H1 (cell line): ENCODE data around the gene TECR. TPM values are rescaled to one million over a fixed set of nuclear protein-coding genes. Genes with fewer than 3 reads are reported as not detected.

Experiments
- CTCF ChIA-PET: fragments of 300-600 bp; sonication (Branson Sonifier 250); formaldehyde crosslinking; loops from one replicate; lab custom pipeline; 2021; ENCODE audit not compliant: partially characterized antibody; lab: Charles Lee
- POLR2A ChIA-PET: fragments of 300-600 bp; sonication (Branson Sonifier 250); formaldehyde crosslinking; loops from one replicate; lab custom pipeline; 2021; ENCODE audit warnings: inconsistent platforms; ENCODE audit not compliant: partially characterized antibody; lab: Charles Lee
- DNase-seq, 2 experiments: peaks; one replicate each; pipeline versions ENCODE4 v3.0.0 to v3.0.0-alpha.2; 2010 to 2022; ENCODE audit warnings: low spot score in 2 of 2, low read depth in 1 of 2, mixed read lengths in 1 of 2
- FAIRE-seq: peaks from 2 replicates; lab custom pipeline; 2011; peaks lifted over from hg19 to GRCh38; lab: Jason Lieb, UNC
- H2AFZ ChIP-seq: 2 replicates; pipeline ENCODE4 v1.8.1; 2012; ENCODE audit warnings: low read length, inconsistent platforms
- H2AK5ac ChIP-seq: 2 replicates; pipeline ENCODE4 v1.6.1; 2013; ENCODE audit warnings: low read depth, low read length
- H2BK120ac ChIP-seq: replicated peaks from 2 replicates; pipeline ENCODE3; 2013; ENCODE audit warnings: low read depth, low read length, inconsistent platforms
- H2BK12ac ChIP-seq: 2 replicates; pipeline ENCODE4 v1.6.1; 2013; ENCODE audit warnings: low read depth, low read length
- H2BK15ac ChIP-seq: 2 replicates; pipeline ENCODE4 v1.6.1; 2013; ENCODE audit warnings: low read length
- H2BK20ac ChIP-seq: 2 replicates; pipeline ENCODE4 v1.6.1; 2013; ENCODE audit warnings: low read length
- H2BK5ac ChIP-seq: 2 replicates; pipeline ENCODE4 v1.6.1; 2013; ENCODE audit warnings: low read depth, low read length
- H3K14ac ChIP-seq: 2 replicates; pipeline ENCODE4 v1.6.1; 2013; ENCODE audit warnings: inconsistent platforms; ENCODE audit not compliant: insufficient read length
- H3K18ac ChIP-seq: 2 replicates; pipeline ENCODE4 v1.6.1; 2013; ENCODE audit warnings: low read length; ENCODE audit errors: extremely low read depth
- H3K23ac ChIP-seq: 2 replicates; pipeline ENCODE4 v1.6.1; 2013; ENCODE audit warnings: inconsistent platforms; ENCODE audit not compliant: insufficient read length
- H3K23me2 ChIP-seq: 2 replicates; pipeline ENCODE4 v1.6.1; 2013; ENCODE audit warnings: low read depth, low read length
- H3K27ac ChIP-seq: 2 replicates; pipeline ENCODE4 v1.6.1; 2011; ENCODE audit warnings: low read depth, low read length, inconsistent platforms
- H3K27me3 ChIP-seq, 4 experiments: replicated peaks in 1 of 4; 1 replicate in 1 of 4; 2 replicates in 3 of 4; pipeline versions ENCODE4 v1.6.1 to v1.8.1; 2011 to 2013; ENCODE audit warnings: low read length in 3 of 4, mild to moderate bottlenecking in 3 of 4, inconsistent platforms in 2 of 4, mixed read lengths in 2 of 4, moderate library complexity in 1 of 4; ENCODE audit not compliant: control insufficient read depth in 3 of 4, insufficient read depth in 3 of 4; ENCODE audit errors: extremely low read depth in 1 of 4
- H3K36me3 ChIP-seq, 4 experiments: 2 replicates each; pipeline versions ENCODE4 v1.6.1 to v1.8.1; 2011 to 2013; ENCODE audit warnings: mild to moderate bottlenecking in 4 of 4, low read length in 3 of 4, moderate library complexity in 2 of 4, control low read depth in 1 of 4, inconsistent platforms in 1 of 4; ENCODE audit not compliant: insufficient read depth in 4 of 4, control insufficient read depth in 2 of 4
- H3K4ac ChIP-seq: replicated peaks from 2 replicates; pipeline ENCODE3; 2013; ENCODE audit warnings: low read length, low read depth, mixed read lengths, inconsistent platforms; ENCODE audit not compliant: insufficient read length
- H3K4me1 ChIP-seq, 4 experiments: replicated peaks in 1 of 4; 1 replicate in 1 of 4; 2 replicates in 3 of 4; pipeline versions ENCODE4 v1.6.1 to v1.8.1; 2011 to 2013; ENCODE audit warnings: low read length in 3 of 4, inconsistent platforms in 2 of 4, mixed read lengths in 1 of 4; ENCODE audit not compliant: insufficient read depth in 4 of 4, control insufficient read depth in 3 of 4
- H3K4me2 ChIP-seq, 2 experiments: 2 replicates each; pipeline versions ENCODE4 v1.6.1 to v1.8.1; 2011 to 2013; ENCODE audit warnings: low read depth in 2 of 2, low read length in 2 of 2, control low read depth in 1 of 2, inconsistent platforms in 1 of 2, mild to moderate bottlenecking in 1 of 2; ENCODE audit not compliant: insufficient read depth in 1 of 2
- H3K4me3 ChIP-seq, 4 experiments: fragments of 200-600, 300-600 bp in 1 of 4; sonication (generic), shearing (Covaris generic), sonication (Bioruptor Twin) in 1 of 4; 2 replicates each; pipeline versions ENCODE4 v1.5.1 to v1.8.1; 2011 to 2016; ENCODE audit warnings: low read length in 4 of 4, low read depth in 3 of 4, control low read depth in 2 of 4, inconsistent platforms in 2 of 4, mild to moderate bottlenecking in 2 of 4, mixed read lengths in 1 of 4, moderate library complexity in 1 of 4; ENCODE audit not compliant: insufficient read depth in 2 of 4; ENCODE audit errors: extremely low read depth in 1 of 4
- H3K56ac ChIP-seq: replicated peaks from 2 replicates; pipeline ENCODE3; 2013; ENCODE audit warnings: low read depth, mild to moderate bottlenecking, mixed read lengths, low read length, inconsistent platforms; ENCODE audit not compliant: insufficient read length
- H3K79me1 ChIP-seq: 2 replicates; pipeline ENCODE4 v1.6.1; 2013; ENCODE audit warnings: low read depth, low read length, control low read depth
- H3K79me2 ChIP-seq, 2 experiments: 2 replicates each; pipeline versions ENCODE4 v1.6.1 to v1.8.1; 2012 to 2013; ENCODE audit warnings: low read length in 2 of 2, mild to moderate bottlenecking in 2 of 2, inconsistent platforms in 1 of 2; ENCODE audit not compliant: insufficient read depth in 2 of 2, control insufficient read depth in 1 of 2
- H3K9ac ChIP-seq, 4 experiments: replicated peaks in 1 of 4; 1 replicate in 1 of 4; 2 replicates in 3 of 4; pipeline versions ENCODE4 v1.6.1 to v1.8.1; 2011 to 2013; ENCODE audit warnings: low read depth in 3 of 4, low read length in 3 of 4, control low read depth in 2 of 4, mild to moderate bottlenecking in 2 of 4, moderate library complexity in 2 of 4, inconsistent platforms in 1 of 4; ENCODE audit errors: extremely low read depth in 1 of 4
- H3K9me3 ChIP-seq, 2 experiments: 2 replicates each; pipeline versions ENCODE4 v1.6.1 to v1.8.1; 2012 to 2013; ENCODE audit warnings: mild to moderate bottlenecking in 2 of 2, moderate library complexity in 2 of 2, control low read depth in 1 of 2, inconsistent platforms in 1 of 2, low read depth in 1 of 2, low read length in 1 of 2, mixed read lengths in 1 of 2; ENCODE audit not compliant: insufficient read depth in 2 of 2
- H4K20me1 ChIP-seq, 2 experiments: replicated peaks in 1 of 2; 2 replicates each; pipeline versions ENCODE3 to v1.8.1; 2011 to 2013; ENCODE audit warnings: inconsistent platforms in 2 of 2, low read length in 2 of 2, mild to moderate bottlenecking in 1 of 2; ENCODE audit not compliant: insufficient read depth in 2 of 2, control insufficient read depth in 1 of 2
- H4K5ac ChIP-seq: 2 replicates; pipeline ENCODE4 v1.6.1; 2013; ENCODE audit warnings: low read length, low read depth, mixed read lengths, inconsistent platforms; ENCODE audit not compliant: insufficient read length
- H4K8ac ChIP-seq: 2 replicates; pipeline ENCODE4 v1.8.0; 2013; ENCODE audit warnings: mild to moderate bottlenecking, moderate library complexity, low read length, inconsistent platforms; ENCODE audit not compliant: insufficient read depth; ENCODE audit errors: extremely low read depth
- H4K91ac ChIP-seq: replicated peaks from 2 replicates; pipeline ENCODE3; 2013; ENCODE audit warnings: low read length, mixed read lengths, inconsistent platforms; ENCODE audit not compliant: insufficient read length
- WGBS, 2 experiments: shearing (Covaris generic) in 1 of 2; methylation state at CpG; one replicate each; pipeline versions ENCODE4 v1.1.6 to v1.1.7; 2013 to 2015; ENCODE audit warnings: low lambda C conversion rate in 2 of 2, mixed read lengths in 2 of 2, inconsistent platforms in 1 of 2, low coverage in 1 of 2, missing lambda C conversion rate in 1 of 2; ENCODE audit not compliant: insufficient replicate concordance in 2 of 2, insufficient coverage in 1 of 2, insufficient read length in 1 of 2; ENCODE audit errors: extremely low coverage in 1 of 2, missing lambda C conversion rate in 1 of 2; 5-methylcytosine and 5-hydroxymethylcytosine counted together
- polyA plus RNA-seq, 7 experiments: library from polyadenylated mRNA; depleted of rRNA in 3 of 7; stranded (reverse) in 5 of 7; unstranded in 2 of 7; fragments of >200 nt in 5 of 7; fragments of 200-250 nt in 2 of 7; gene quantifications; 1 replicate in 5 of 7; 2 replicates in 1 of 7; 4 replicates in 1 of 7; pipeline versions ENCODE4 v1.2.1 to v1.2.3, GENCODE V29; 2011 to 2013; ENCODE audit warnings: missing spikeins in 2 of 7, mixed read lengths in 2 of 7
- total RNA-seq: library from RNA; stranded (reverse); fragmentation: NEBNext Ultra II Directional; extraction: Animal tissue kit (Norgen Biotek cat#: 25700); gene quantifications from 2 replicates; pipeline ENCODE4 v1.2.1, GENCODE V29; 2021

The TECR gene
- total and polyA plus RNA-seq, 2 of the 8 experiments (the other 6 are each of a cell fraction or from before 2014, with no cell fraction given) = 172 to 405 TPM

DNA sequence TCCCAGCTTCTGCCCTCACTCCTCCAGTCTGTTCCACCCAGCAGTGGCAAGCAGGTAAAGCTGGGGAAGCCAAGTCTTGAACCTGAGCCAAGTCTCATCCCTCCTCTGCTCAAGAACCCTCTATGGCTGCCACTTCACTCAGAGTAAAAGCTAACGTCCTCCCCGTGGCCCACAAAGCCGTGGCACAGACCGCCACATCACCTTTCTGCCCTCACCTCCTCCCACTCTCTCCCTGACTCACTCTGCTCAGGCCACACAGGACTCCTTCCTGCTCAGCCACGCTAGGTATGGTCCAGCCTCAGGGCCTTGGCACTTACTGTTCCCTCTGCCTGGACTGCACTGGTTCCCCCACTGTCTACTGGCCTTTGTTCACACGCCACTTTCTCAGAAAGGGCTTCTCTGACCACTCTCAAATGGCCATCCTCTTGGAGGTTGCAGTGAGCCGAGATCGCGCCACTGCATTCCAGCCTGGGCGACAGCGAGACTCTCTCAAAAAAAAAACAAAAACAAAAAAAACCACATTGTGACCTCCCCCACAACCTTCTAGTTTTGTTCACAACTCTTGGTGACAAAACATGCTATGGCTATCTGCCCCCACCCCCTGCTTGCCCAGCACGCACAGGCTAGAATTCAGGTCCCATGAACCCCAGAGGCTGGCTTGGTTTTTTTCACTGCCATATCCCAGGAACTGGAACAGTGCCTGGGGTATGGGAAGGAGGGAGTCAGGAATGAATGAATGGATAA lies 26.7 kb downstream of the TECR start:
- no peak overlapping the region for H3K4me3 ChIP-seq
- H4K8ac ChIP-seq = peak overlapping the region; percentile 41; the same call in 1 of the 2 replicates
- no peak overlapping the region for H2BK5ac ChIP-seq
- no peak overlapping the region for H3K4ac ChIP-seq
- no peak overlapping the region for H2BK15ac ChIP-seq
- peaks cover 12% of the 10 kb centered on the region for H3K79me1 ChIP-seq
- no peak overlapping the region for H2BK20ac ChIP-seq
- DNase-seq (no peak), FAIRE-seq (no peak)
- no peak overlapping the region for H3K14ac ChIP-seq
- no peak overlapping the region for H3K9ac ChIP-seq
- ChIA-PET CTCF (interaction anchor here (0.6 to 6.3 kb wide), 19 partner anchors 8 to 131 kb away, joined by 3 to 47 read pairs (median 4); partner anchors contain the start of genes DNAJB1, GIPC1 and NDUFB7), POLR2A (interaction anchor here (0.9 to 1.8 kb wide), 4 partner anchors 8 to 39 kb away, joined by 3 to 8 read pairs (median 4); no protein-coding TSS in a partner anchor)
- no peaks in the 10 kb centered on the region for H3K27me3 ChIP-seq
- WGBS, 2 experiments = 90% methylated on average over 12 of the region's 12 CpGs; no CpG with 5 or more reads in 1 of the 2 experiments
- no peak overlapping the region for H3K56ac ChIP-seq
- H3K18ac ChIP-seq = no peak overlapping the region
- H3K9me3 ChIP-seq = no peaks in the 10 kb centered on the region
- H2AK5ac ChIP-seq = no peak overlapping the region; the same call in 1 of the 2 replicates
- H3K23me2 ChIP-seq = no peaks in the 10 kb centered on the region
- H2BK120ac ChIP-seq = no peak overlapping the region
- no peaks in the 10 kb centered on the region for H3K36me3 ChIP-seq
- H2BK12ac ChIP-seq = no peak overlapping the region
- no peak overlapping the region for H3K4me2 ChIP-seq
- H3K23ac ChIP-seq = no peak overlapping the region
- no peak overlapping the region for H4K91ac ChIP-seq
- no peak overlapping the region for H4K5ac ChIP-seq
- peaks cover 7 to 18% of the 10 kb centered on the region in 2 experiments for H4K20me1 ChIP-seq
- H3K4me1 ChIP-seq = peaks cover 0 to 24% (median 17%) of the 10 kb centered on the region in 4 experiments; a peak in 6 of 7 replicates
- no peak overlapping the region for H3K27ac ChIP-seq
- peaks cover 0 to 30% of the 10 kb centered on the region in 2 experiments; a peak in 1 of 4 replicates for H3K79me2 ChIP-seq
- no peak overlapping the region for H2AFZ ChIP-seq
